GM23338 (cell line): ENCODE data around the gene RNF135. TPM values are rescaled to one million over a fixed set of nuclear protein-coding genes. Genes with fewer than 3 reads are reported as not detected.

Experiments used
- ATAC-seq: fragments of 200-7000 bp; cut with Tn5 transposase; 3 replicates; pipeline ENCODE4 v1.9.1; 2020
- DNase-seq: peaks from one replicate; pipeline ENCODE4 v3.0.0-alpha.2; 2015; ENCODE audit warnings: low spot score
- H2AFZ ChIP-seq: fragments of 200-600 bp; sonication (generic); 2 replicates; pipeline ENCODE4 v1.8.0; 2016; ENCODE audit warnings: antibody characterized with exemption, mild to moderate bottlenecking, moderate library complexity
- H3F3A ChIP-seq: fragments of 200-600 bp; sonication (generic); replicated peaks from 2 replicates; pipeline ENCODE4 v1.8.0; 2017; ENCODE audit warnings: antibody characterized with exemption, mixed run types, low read depth
- H3K27ac ChIP-seq: fragments of 200-600 bp; sonication (generic); 2 replicates; pipeline ENCODE4 v1.6.1; 2016; ENCODE audit warnings: low read depth
- H3K27me3 ChIP-seq: fragments of 200-600 bp; sonication (generic); 2 replicates; pipeline ENCODE4 v1.8.0; 2016; ENCODE audit warnings: mild to moderate bottlenecking, mixed run types, moderate library complexity; ENCODE audit not compliant: insufficient read depth
- H3K36me3 ChIP-seq: fragments of 200-600 bp; sonication (generic); 2 replicates; pipeline ENCODE4 v1.8.0; 2016; ENCODE audit warnings: mild to moderate bottlenecking; ENCODE audit not compliant: insufficient read depth
- H3K4me1 ChIP-seq: fragments of 200-600 bp; sonication (generic); 2 replicates; pipeline ENCODE4 v1.8.0; 2016; ENCODE audit warnings: mild to moderate bottlenecking, moderate library complexity; ENCODE audit not compliant: insufficient read depth
- H3K4me2 ChIP-seq: fragments of 200-600 bp; sonication (generic); 2 replicates; pipeline ENCODE4 v1.7.1; 2017; ENCODE audit warnings: mixed run types
- H3K4me3 ChIP-seq: fragments of 200-600 bp; sonication (generic); 2 replicates; pipeline ENCODE4 v1.6.1; 2016; ENCODE audit warnings: mixed run types
- H3K79me2 ChIP-seq: fragments of 200-600 bp; sonication (generic); replicated peaks from 2 replicates; pipeline ENCODE4 v1.8.0; 2017; ENCODE audit warnings: mild to moderate bottlenecking; ENCODE audit not compliant: insufficient read depth
- H3K9me2 ChIP-seq: fragments of 200-600 bp; sonication (generic); 2 replicates; pipeline ENCODE4 v1.8.0; 2017; ENCODE audit not compliant: insufficient read depth
- H4K20me1 ChIP-seq: fragments of 200-600 bp; sonication (generic); replicated peaks from 2 replicates; pipeline ENCODE4 v1.8.0; 2017; ENCODE audit warnings: mild to moderate bottlenecking; ENCODE audit not compliant: insufficient read depth
- H3K27ac Mint-ChIP-seq: 2 replicates; pipeline ENCODE4 v1.8.0; 2020; ENCODE audit warnings: inconsistent platforms, mild to moderate bottlenecking, moderate library complexity, mixed read lengths
- H3K27me3 Mint-ChIP-seq: 3 replicates; pipeline ENCODE4 v1.8.0; 2022; ENCODE audit warnings: low read depth, mild to moderate bottlenecking, moderate library complexity, mixed read lengths, inconsistent platforms; ENCODE audit not compliant: insufficient read depth, poor library complexity
- H3K36me3 Mint-ChIP-seq: 3 replicates; pipeline ENCODE4 v1.8.0; 2021; ENCODE audit warnings: low read depth, mild to moderate bottlenecking, inconsistent platforms, moderate library complexity, mixed read lengths
- H3K4me1 Mint-ChIP-seq: 3 replicates; pipeline ENCODE4 v1.8.0; 2020; ENCODE audit warnings: mild to moderate bottlenecking, inconsistent platforms, mixed read lengths
- H3K4me3 Mint-ChIP-seq: 3 replicates; pipeline ENCODE4 v1.8.0; 2021; ENCODE audit warnings: moderate library complexity, mild to moderate bottlenecking, inconsistent platforms, mixed read lengths
- H3K9me3 Mint-ChIP-seq: 3 replicates; pipeline ENCODE4 v1.8.0; 2020; ENCODE audit warnings: moderate library complexity, mild to moderate bottlenecking, inconsistent platforms, mixed read lengths
- CREB1 ChIP-seq: fragments of 250-450 bp; sonication (Bioruptor Pico); IDR thresholded peaks from 2 replicates; pipeline ENCODE4 v1.5.0; 2020; ENCODE audit warnings: low read depth, mild to moderate bottlenecking, moderate library complexity
- CTCF ChIP-seq, 2 experiments: fragments of 200-600 bp in 1 of 2; sonication (generic) in 1 of 2; conservative IDR thresholded peaks; 2 replicates each; pipeline versions ENCODE4 v1.5.1 to v1.6.1; 2016 to 2017; ENCODE audit warnings: antibody characterized with exemption in 2 of 2, low read depth in 2 of 2, mild to moderate bottlenecking in 2 of 2, moderate library complexity in 1 of 2
- ETS1 ChIP-seq: IDR thresholded peaks from 2 replicates; pipeline ENCODE4 v1.6.1; 2016; ENCODE audit warnings: antibody characterized with exemption
- EZH2 ChIP-seq: fragments of 200-600 bp; sonication (generic); IDR thresholded peaks from one replicate; pipeline ENCODE4 v1.8.0; 2017; ENCODE audit warnings: antibody characterized with exemption, mild to moderate bottlenecking, low read depth; ENCODE audit not compliant: unreplicated experiment
- EZH2phosphoT487 ChIP-seq: fragments of 200-600 bp; sonication (generic); IDR thresholded peaks from one replicate; pipeline ENCODE4 v1.8.1; 2018; ENCODE audit warnings: antibody characterized with exemption; ENCODE audit not compliant: unreplicated experiment
- JUNB ChIP-seq: IDR thresholded peaks from one replicate; pipeline ENCODE4 v1.6.1; 2016; ENCODE audit warnings: antibody characterized with exemption; ENCODE audit not compliant: unreplicated experiment
- NANOG ChIP-seq: IDR thresholded peaks from 2 replicates; pipeline ENCODE4 v1.6.1; 2016; ENCODE audit warnings: antibody characterized with exemption, borderline replicate concordance
- POLR2AphosphoS5 ChIP-seq: IDR thresholded peaks from 2 replicates; pipeline ENCODE4 v1.6.1; 2016; ENCODE audit warnings: antibody characterized with exemption, low read depth
- REST ChIP-seq: IDR thresholded peaks from one replicate; pipeline ENCODE4 v1.6.1; 2018; ENCODE audit warnings: antibody characterized with exemption; ENCODE audit not compliant: unreplicated experiment
- STAT1 ChIP-seq: IDR thresholded peaks from one replicate; pipeline ENCODE4 v1.6.1; 2016; ENCODE audit warnings: antibody characterized with exemption; ENCODE audit not compliant: unreplicated experiment
- ZNF114 ChIP-seq: fragments of 250-450 bp; sonication (Bioruptor Pico); IDR thresholded peaks from 2 replicates; pipeline ENCODE4 v1.5.0; 2020; ENCODE audit warnings: mild to moderate bottlenecking, moderate library complexity
- ZNF331 ChIP-seq: fragments of 250-450 bp; sonication (Bioruptor Pico); IDR thresholded peaks from 2 replicates; pipeline ENCODE4 v1.5.0; 2020; ENCODE audit warnings: low read depth, mild to moderate bottlenecking, moderate library complexity
- ZNF462 ChIP-seq: fragments of 250-450 bp; sonication (Bioruptor Pico); IDR thresholded peaks from 2 replicates; pipeline ENCODE4 v1.5.0; 2020; ENCODE audit warnings: mild to moderate bottlenecking, moderate library complexity
- polyA plus RNA-seq: library from polyadenylated mRNA; unstranded; fragments of >200 nt; fragmentation: Nextera tagmentation; extraction: Ambion mirVana; gene quantifications from 2 replicates; pipeline ENCODE4 v1.2.1, GENCODE V29; 2016
- total RNA-seq: library from RNA; depleted of rRNA; stranded (reverse); fragments of >200 nt; shearing (Covaris generic); gene quantifications from 2 replicates; pipeline ENCODE4 v1.2.3, GENCODE V29; 2014

Gene RNF135
- total and polyA plus RNA-seq, 2 experiments from 2014 or later, result 9.4 to 9.8 TPM

- Histone ChIP-seq H3K4me2 (no peak overlapping the region), H3K4me3 (no peak overlapping the region), H3K79me2 (no peaks in the 10 kb centered on the region), H3K27me3 (no peaks in the 10 kb centered on the region), H3F3A (no peaks in the 10 kb centered on the region), H3K9me2 (no peaks in the 10 kb centered on the region), H3K36me3 (no peaks in the 10 kb centered on the region), H2AFZ (no peak overlapping the region), H3K4me1 (no peaks in the 10 kb centered on the region), H3K27ac (no peak overlapping the region), H4K20me1 (no peaks in the 10 kb centered on the region)
- H3K4me1 Mint-ChIP-seq, result no peaks in the 10 kb centered on the region
- no peak overlapping the region for H3K4me3 Mint-ChIP-seq
- DNase-seq (no peak), ATAC-seq (no peak)
- no peak for TF ChIP-seq ZNF114
- no peak for TF ChIP-seq NANOG
- no peak for TF ChIP-seq ETS1
- TF ChIP-seq STAT1, result no peak
- no peak for TF ChIP-seq EZH2phosphoT487
- TF ChIP-seq POLR2AphosphoS5, result no peak
- no peak for TF ChIP-seq CTCF (conservative IDR thresholded peaks at IDR 0.05; ENCODE audit: low read depth in 2 of 2)
- TF ChIP-seq EZH2, result no peak
- TF ChIP-seq JUNB, result no peak
- TF ChIP-seq ZNF462, result no peak
- TF ChIP-seq REST, result no peak
- TF ChIP-seq ZNF331 (CRISPR knock-in tag), result no peak
- no peak for TF ChIP-seq CREB1
- H3K27me3 Mint-ChIP-seq, result peaks cover 5% of the 10 kb centered on the region
- no peaks in the 10 kb centered on the region for H3K9me3 Mint-ChIP-seq
- H3K36me3 Mint-ChIP-seq, result no peaks in the 10 kb centered on the region
- H3K27ac Mint-ChIP-seq, result no peak overlapping the region
Observed at GRCh38 chr17:30990458-30990857, 19.6 kb downstream of the RNF135 start.
